Activated CD4-positive, alpha-beta T cell treated with anti-CD3 and anti-CD28 coated beads for 4 hours (primary cell): ENCODE data around the gene KRT6C.
"Not testable (repeated sequence)": the region's sequence is repeated elsewhere in the genome, so short reads cannot be mapped to it uniquely, and the experiment has no call there.

Source experiments
- DNase-seq, 2 donors: peaks; one replicate each; pipeline ENCODE4 v3.0.0-alpha.2; 2020

Gene KRT6C

DNA sequence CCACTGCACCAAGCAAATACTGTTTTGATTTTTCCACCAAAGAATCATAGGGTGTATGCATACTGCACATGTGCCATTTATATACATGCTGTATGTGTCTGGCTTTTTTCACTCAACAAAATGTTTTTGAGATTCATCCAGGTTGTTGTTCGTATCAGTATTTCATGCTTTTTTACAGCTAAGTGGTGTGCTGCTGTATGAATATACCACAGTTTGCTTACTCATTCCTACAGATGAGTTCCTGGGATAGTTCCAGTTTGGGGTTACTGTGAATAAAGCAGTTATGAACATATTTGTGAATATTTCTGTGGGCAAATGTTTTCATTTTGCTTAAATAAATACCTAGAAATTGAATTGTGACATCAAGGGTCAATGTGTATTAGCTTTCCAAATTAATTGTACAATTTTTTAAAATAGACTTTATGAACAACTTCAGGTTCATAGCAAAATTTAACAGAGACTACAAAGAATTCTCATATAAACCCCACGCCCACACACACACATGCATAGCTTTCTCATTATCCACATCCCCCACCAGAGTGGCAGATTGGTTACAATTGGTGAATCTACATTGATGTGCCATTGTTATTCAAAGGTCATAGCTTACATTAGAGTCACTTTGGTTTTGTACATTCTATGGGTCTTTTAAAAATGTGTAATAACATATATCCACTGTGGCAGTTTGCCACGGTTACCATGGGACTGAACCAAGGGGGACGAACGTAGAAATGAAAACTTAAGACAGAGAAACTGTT, 26.4 kb upstream of the KRT6C start:
- DNase-seq, result no peak

DNA sequence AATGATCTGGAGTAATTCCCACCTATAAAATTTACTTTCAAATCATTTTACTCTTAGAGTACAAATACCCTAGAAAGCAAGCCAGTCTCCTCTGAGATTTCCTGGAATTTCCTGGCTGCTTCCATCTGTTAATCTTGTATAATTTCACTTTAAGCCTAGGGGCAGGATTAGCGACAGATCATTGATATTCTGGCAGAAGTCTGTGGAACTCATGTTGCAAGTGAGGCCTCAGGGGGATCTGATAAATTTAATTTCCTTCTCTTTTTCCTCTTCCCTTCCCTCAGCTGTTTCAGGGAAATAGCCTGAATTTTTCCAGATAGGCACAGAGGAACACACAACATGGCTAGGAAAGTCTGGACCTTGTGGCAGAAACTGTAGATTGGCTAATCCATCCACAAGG, 25.3 kb upstream of the KRT6C start:
- no peak for DNase-seq

DNA sequence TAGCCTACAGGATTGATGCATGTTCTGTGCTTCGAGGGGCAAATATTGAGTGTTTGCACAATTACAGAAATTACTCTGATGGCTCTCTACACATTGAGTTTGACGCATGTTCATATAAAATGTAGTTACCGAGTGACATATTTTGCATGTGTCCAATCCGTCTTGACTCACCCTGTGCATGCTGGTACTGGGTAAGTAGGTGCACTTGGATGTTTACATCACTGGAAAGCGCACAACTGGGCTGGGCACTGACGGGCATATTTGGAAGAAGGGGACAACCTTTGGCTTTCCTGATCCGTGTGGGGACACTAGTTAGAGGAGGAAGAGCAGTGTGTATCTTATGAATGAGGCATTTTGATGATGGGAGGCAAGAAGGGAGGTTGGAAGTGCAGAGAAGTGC, 24.4 kb upstream of the KRT6C start:
- DNase-seq, result no peak

DNA sequence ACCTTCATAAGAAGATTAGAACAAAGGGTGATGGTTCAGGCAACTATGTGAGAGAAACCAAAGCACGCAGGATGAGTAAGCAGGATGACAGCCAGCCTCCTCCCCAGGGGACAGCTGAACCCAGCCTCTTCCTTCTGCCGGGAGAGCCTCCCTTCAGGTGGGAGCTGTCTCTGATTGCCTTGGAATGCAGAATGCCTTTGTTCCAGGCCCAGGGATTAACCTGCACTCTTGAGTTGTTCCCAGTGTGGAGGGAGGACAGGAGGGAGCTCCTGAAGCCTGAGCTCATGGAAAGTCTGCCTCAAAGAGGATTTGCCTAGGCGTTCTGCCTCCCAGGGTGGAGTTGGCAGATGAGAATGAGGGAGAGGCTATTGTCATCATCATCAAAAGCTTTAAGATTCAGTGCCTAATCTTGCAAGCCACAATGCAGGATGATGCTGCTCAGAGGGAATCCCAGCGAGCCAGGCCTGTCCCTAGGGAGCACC, 23.0 kb upstream of the KRT6C start:
- no peak for DNase-seq

DNA sequence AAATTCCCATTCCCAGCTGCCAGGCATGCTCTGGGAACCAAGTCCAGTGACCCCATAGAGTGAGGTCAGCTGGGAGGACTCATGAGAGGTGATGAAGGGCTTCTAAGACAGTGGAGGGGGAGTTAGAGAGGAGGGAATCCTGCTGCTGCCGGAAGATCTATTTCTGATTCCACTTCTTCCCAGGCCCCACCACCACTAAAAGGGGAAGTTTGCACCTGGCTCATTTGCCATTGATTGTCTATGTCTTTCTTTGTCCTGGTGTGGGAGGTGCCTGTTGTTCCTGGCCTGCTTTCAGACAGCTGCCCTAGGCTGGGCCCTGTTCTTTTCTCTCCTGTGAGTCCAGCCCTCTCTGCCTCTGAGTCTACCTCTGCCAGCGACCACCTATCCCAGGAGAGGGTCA, 22.4 kb upstream of the KRT6C start:
- no peak for DNase-seq

DNA sequence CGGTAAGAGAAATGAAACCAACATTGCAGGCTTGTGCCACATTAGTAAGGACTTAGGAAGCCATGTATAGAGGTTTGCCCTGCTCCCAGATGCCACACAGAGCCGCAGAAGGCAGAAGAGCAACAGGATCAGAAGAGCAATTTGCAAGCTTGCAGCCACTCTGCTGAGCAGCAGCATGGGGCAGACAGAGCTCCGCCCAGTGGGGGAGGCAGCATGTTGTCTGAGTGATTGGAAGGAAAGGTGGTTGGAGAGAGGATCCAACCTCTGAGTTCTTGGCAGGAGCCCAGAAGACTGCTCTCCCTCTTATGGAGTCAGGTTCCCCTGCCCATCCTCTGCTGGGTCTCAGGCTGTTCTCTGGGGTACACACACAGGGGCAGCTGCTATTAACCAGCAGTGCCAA, 21.8 kb upstream of the KRT6C start:
- no peak for DNase-seq

DNA sequence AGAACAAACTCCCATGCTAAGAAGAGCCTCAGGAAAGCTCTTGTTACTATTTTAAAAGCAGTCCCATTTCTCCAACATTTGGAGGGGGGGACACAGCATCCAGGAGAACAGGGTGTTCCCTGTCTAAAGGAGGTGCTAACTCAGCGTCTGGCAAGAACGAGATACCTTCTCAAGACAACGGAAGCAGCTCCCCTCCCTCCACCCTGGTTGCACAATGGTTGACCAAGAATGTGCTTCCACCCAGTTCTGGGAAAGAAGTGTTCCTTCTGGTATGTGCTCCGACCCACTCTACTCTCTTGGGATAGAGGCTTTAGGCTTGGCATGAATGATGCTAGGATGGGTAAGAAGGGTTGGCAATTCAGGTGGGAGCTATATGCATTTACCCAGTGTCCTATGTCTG, 20.9 kb upstream of the KRT6C start:
- no peak for DNase-seq

DNA sequence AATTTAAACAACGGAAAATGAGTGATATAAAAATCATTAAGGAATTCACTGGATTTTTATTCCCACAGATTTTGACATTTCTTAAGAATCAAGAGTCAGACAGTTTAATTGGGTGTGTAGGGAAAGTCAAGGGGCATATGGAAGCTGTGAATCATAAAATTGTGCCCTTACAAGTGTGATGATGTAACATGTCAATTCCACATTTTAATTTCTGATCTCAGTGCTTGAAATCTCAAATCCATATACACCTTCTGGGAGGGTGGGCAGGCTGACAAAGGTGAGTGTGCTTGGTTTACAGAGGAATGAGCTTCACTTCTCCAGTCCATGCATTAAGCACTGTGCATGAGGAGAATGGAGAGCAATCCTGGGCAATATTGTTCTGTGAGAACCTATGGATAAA, 20.5 kb upstream of the KRT6C start:
- no peak for DNase-seq

DNA sequence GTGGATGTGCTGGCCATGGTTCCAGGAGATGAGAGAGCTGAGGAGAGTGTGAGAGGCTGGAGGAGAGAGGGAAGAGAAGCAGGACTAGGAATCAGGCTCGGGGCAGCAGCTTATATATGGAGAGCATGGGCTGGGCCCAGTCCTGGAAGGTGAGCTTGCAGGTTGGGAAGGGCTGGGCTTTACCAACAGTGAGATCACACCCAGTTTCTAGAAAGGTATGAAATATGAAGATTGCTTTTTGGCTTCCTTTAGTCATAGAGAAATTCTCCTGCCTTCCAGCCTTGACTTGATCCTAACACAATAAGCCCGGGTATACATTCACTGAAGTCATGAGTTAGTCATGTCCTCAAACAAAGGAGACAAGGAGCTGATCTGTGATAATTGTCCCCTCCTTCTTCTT, 19.6 kb upstream of the KRT6C start, which contains the start of gene KRT6A:
Gene KRT6A (minus strand): TSS at position 86 of the 400 bp plus-strand sequence. CDS start 69 bp downstream, at position 17.
- DNase-seq, result no peak

DNA sequence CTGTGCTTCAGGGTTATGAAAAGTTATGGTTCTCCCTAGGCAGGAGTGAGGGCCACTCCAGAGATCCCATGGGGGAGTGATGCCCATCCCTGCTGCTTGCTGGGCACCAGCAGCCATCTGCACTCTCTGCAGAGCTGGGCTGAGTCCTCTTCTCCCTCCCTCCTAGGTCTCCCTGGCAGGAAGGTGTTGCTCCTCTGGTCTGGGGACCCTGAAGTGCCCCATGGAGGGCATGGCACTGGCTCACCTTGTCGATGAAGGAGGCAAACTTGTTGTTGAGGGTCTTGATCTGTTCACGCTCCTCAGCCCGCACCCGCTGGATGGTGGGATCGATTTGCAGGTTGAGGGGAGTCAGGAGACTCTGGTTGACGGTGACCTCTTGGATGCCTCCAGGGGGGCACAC, 18.8 kb upstream of the KRT6C start:
- DNase-seq, result not testable (repeated sequence)

DNA sequence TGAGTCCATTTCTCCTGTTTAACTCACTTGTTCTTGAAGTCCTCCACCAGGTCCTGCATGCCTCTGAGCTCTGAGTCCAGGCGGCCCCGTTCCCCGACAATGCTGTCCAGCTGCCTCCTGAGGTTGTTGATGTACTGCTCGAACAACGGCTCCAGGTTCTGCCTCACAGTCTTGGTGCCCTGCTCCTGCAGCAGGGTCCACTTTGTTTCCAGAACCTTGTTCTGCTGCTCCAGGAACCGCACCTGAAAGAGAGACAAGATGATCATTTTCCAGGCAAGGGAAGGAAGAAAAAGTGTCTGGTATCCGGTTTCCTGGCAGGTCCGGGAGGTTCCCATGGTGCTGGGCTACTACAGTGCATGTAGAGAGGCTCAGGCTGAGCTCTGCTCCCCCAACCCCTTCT, 17.9 kb upstream of the KRT6C start:
- not testable (repeated sequence) for DNase-seq

DNA sequence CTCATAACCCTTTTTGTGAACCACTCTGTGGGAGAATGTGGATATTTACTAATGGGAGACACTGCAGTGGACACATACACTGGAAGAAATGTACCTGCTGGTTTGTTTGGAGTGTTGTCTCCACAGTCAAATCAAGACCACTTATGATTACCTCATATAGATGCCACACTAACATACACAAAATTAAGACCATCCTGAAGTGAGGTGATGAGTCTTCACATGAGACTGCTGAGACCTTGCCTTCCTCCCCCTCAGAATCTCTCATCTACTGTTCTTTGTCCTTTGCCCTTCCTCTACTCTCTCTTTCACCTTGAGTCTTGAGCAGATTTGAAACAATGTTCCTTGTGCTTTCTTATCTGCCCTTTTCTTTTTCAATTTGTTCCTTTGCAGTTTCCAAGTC, 15.1 kb upstream of the KRT6C start:
- DNase-seq, result no peak

DNA sequence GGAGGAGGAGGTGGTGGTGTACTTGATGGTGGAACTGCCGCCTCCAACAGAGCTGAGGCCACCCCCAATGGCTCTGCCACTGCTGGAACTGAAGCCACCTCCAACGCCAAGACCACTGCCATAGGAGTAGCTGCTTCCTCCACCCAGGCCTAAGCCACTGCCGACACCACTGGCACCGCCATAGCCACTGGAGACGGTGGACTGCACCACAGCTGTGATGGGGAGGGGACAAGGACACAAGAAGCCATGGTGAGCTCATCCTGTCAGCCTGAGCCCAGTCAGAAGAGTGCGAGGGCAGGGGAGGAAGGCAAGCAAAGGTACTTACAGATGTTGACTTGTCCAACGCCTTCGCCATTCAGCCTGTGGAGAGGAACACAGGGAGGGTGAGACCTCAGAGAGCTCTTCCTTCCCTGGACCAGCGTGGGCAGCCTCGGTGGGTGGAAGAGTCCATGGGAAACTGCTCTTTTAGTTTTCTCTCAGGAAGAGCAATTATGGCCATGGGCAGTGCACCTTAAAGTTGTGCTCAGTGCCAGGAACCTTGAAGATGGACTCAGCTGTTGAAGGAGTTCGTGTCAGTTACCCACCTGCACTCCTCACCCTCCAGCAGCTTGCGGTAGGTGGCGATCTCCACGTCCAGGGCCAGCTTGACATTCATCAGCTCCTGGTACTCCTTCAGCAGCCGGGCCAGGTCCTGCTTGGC, 14.3 kb upstream of the KRT6C start:
- not testable (repeated sequence) for DNase-seq

DNA sequence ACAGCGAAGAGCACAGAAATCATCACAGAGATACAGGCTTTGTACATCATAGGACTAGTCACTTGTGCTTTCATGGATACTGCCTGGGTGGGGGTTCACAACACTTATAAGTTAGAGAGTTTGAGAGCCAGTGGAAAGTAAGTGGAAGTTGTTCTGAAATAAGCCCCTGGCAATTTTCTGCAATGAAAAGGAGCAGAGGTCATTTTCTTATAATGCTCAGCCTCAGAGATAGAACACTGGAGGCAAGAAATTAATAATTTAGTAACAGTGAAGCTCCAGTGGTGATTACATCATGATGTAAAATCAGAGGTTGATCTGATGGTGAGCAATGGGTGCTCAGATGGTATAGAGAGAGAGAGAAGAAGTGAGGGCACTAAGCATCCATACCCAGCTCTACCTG, 13.6 kb upstream of the KRT6C start:
- DNase-seq, result no peak

DNA sequence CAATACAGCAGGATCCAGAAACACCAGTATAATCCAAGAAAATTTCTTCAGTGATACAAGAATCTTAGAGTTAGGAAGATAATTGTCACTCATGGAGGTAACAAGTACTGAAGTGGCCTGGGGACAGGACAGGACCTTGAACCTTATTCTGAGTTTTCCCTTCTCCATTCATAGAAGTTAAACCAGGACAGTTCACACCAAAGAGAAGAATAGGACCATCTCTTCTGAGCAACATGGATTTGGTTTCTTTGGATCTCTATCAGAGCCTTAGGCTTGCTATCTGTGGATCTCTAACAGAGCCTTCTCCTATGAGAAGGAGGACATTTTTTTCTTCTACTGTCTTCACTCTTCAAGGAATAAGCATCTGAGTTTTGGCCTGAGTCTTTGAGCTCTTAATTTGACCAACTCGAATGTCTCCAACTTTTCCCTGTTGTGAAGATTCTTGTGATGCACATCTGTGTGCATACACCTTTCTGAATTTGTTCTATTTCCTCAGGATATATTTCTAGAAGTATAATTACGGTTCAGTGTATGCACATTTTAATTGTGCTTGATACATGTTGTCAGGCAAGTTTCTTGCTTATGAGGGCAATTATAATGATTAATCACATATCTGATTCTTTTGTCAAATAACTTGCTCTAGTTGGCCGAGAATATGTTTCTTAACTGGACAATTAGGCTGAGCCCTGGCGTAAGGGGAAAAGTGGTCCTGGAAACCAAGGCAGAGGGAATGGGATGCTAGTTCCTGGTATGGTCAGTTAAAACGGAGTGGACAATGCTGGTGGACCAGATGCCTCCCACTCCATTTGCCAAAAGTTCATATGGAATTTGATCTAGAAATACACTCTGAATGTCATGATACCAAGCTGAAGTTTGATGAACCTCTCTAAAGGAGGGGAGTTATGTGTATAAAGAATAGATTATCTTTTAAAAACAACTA, 12.8 kb upstream of the KRT6C start:
- no peak for DNase-seq

DNA sequence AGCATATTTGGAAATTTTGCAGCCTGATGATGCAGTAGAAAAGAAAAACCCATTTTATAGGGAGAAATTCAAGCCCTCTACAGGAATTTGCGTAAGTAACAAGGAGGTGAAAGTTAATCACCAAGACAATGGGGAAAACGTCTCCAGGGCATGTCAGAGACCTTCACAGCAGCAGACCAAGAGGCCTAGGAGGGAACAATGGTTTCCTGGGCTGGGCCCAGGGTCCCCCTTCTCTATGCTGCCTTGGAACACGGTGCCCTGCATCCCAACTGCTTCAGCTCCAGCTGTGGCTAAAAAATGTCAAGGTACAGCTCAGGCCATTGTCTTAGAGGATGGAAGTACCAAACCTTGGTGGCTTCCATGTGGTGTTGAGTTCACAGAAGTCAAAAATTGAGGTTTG, 6.5 kb upstream of the KRT6C start:
- no peak for DNase-seq

DNA sequence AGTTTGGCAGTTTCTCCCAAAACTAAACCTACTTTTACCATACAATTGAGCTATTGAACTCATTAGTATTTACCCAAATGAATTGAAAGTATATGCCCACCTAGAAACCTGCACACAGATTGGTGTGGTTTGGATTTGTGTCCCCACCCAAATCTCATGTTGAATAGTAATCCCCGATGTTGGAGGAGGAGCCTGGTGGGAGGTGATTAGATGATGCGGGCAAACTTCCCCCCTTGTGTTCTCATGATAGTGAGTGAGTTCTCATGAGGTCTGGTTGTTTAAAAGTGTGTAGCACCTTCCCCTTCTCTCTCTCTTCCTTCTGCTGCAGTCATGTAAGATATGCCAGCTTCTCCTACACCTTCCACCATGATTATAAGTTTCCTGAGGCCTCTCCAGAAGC, 4.0 kb upstream of the KRT6C start:
- no peak for DNase-seq

DNA sequence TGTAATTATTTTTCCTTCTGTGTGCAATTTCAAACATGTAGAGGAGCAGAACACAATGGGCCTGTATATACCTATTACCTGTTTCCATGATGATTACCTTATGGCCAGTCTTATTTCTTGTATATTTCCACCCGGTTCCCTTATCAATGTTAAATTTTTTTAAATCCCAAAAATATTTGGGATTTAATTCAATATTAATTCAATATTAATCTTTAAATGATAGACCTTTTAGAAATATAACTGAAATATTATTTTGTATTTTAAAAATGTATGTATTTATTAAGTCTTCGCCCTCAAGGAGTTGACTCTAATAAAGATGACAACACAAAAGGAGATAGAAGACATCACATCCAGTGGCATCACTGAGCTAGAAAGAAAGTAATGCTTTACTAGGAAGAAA, 607 bp upstream of the KRT6C start:
- DNase-seq, result no peak

DNA sequence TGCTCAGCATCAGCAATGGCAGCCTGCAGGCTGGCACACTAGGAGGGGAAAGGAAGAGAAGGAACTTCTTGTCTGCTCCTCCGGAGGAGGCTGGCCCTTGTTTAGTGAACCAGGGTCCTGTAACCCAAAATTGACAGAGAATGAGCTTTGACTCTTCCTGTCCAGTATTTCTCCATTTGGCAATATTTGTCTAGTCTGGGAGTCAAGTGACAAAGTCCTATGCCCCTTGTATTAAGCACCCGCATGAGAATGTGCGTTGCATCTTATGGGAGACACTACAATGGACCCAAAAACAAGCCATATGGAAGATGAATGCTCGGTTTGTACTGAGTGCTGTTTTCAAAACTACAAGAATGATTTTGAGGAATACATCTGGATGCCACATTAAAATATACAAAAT, 3.8 kb downstream of the KRT6C start:
- DNase-seq, result no peak

DNA sequence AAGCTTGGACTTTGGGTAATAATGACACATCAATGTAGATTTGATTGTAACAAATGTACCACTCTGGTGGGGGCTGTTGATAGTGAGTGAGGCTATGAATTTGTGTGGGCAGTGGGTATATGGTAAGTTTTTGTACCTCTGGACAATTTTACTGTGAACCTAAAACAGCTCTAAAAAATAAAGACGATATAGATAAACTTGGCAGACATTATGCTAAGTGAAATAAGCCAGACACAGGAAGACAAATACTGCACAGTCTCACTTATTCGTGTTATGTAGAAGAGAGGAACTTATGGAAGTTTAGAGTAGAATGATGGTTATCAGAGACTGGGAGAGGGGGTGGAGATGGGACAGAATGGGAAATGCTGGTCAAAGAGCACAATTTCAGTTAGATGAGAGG, 8.7 kb downstream of the KRT6C start:
- no peak for DNase-seq

DNA sequence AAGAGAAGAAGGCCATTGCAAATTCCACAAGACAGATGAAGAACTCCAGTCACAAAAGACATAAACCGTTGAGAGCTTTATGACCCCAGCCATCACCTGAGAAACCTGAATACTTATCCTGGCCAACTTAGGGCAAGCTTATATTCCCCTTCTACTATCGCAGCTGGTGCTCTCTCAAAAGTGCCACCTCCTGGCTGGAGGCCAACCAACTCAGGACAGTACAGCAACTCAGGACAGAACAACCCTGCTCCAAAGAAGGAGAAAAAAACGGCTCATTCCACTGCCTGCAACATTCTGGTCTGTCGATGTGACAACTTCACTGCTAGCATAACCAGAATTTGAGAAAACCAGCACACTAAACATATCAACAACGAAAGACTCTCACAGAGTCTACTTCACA, 11.9 kb downstream of the KRT6C start:
- DNase-seq, result no peak

DNA sequence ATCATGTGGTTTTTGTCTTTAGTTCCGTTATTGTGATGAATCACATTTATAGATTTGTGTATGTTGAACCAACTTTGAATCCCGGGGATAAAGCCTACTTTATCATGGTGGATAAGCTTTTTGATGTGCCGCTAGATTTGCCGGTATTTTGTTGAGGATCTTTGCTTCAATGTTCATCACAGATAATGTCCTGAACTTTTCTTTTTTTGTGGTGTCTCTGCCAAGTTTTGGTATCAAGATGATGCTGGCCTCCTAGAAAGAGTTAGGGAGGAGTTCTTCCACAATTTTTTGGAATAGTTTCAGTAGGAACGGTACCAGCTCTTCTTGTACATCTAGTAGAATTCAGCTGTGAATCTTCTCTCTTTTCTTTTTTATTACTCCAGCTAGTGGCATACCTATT, 14.7 kb downstream of the KRT6C start:
- no peak for DNase-seq

DNA sequence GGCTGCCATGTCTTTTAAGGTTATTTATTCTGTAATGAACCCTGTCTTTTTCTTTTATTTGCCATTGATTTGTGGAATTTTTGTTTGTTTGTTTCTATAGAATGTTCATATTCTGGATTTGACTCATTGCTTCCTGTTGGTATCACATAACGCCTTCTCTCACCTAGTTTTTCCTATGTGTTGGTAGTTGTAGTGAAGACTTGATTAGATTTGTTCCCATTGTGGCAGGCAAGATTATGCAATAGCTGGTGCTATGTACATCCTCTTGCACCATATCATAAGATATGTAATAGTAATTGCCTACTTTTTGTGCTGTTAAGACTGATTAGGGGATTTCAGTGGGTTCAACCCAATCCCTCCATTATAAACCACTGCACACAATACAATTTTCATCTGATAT, 17.8 kb downstream of the KRT6C start:
- DNase-seq, result no peak
